HL-60 (cell line): ENCODE data around the gene MT2A.

Experiments
- DNase-seq, 2 experiments: peaks; one replicate each; pipeline ENCODE4 v3.0.0-alpha.2; 2010 to 2020; ENCODE audit warnings: low read depth in 1 of 2, low spot score in 1 of 2
- H3K27ac ChIP-seq: fragments of 250-450 bp; sonication (Bioruptor Pico); replicated peaks from 2 replicates; pipeline ENCODE4 v1.5.1; 2020; ENCODE audit warnings: mild to moderate bottlenecking, moderate library complexity
- H3K27me3 ChIP-seq: fragments of 250-450 bp; sonication (Bioruptor Pico); 2 replicates; pipeline ENCODE4 v1.5.1; 2021; ENCODE audit warnings: mild to moderate bottlenecking, moderate library complexity; ENCODE audit not compliant: insufficient read depth, poor library complexity, severe bottlenecking
- H3K4me3 ChIP-seq: replicated peaks from 2 replicates; pipeline ENCODE4 v1.5.1; 2011; ENCODE audit warnings: mild to moderate bottlenecking, control low read depth, low read length; ENCODE audit not compliant: insufficient read depth
- CTCF ChIP-seq: IDR thresholded peaks from one replicate; pipeline ENCODE4 v1.5.1; 2011; ENCODE audit warnings: low read length, control low read depth, inconsistent platforms; ENCODE audit not compliant: insufficient read depth
- GABPA ChIP-seq: IDR thresholded peaks from 2 replicates; pipeline ENCODE4 v1.6.1; 2012; ENCODE audit warnings: low read depth
- POLR2AphosphoS5 ChIP-seq: IDR thresholded peaks from 2 replicates; pipeline ENCODE4 v1.6.1; 2012; ENCODE audit warnings: low read depth
- REST ChIP-seq: IDR thresholded peaks from 2 replicates; pipeline ENCODE4 v1.6.1; 2012; ENCODE audit warnings: low read depth; ENCODE audit not compliant: insufficient replicate concordance
- SPI1 ChIP-seq: IDR thresholded peaks from 2 replicates; pipeline ENCODE4 v1.6.1; 2012; ENCODE audit warnings: low read depth, mild to moderate bottlenecking, borderline replicate concordance

Gene MT2A

GRCh38 chr16:56628486-56629350, 20.3 kb downstream of the MT2A start:
- no peak overlapping the region for H3K27ac ChIP-seq
- H3K4me3 ChIP-seq, result no peak overlapping the region
- TF ChIP-seq SPI1, result no peak
- TF ChIP-seq CTCF, result no peak
- no peak for TF ChIP-seq REST
- TF ChIP-seq POLR2AphosphoS5, result no peak
- no peak for TF ChIP-seq GABPA
- H3K27me3 ChIP-seq, result peaks cover 49% of the 10 kb centered on the region
- no peak for DNase-seq

- no peak overlapping the region for H3K4me3 ChIP-seq
- H3K27ac ChIP-seq, result no peak overlapping the region
- H3K27me3 ChIP-seq, result peaks cover 56% of the 10 kb centered on the region
- no peak for DNase-seq
- TF ChIP-seq POLR2AphosphoS5, result no peak
- no peak for TF ChIP-seq REST
- TF ChIP-seq GABPA, result no peak
- TF ChIP-seq CTCF, result no peak
- no peak for TF ChIP-seq SPI1
Observed at GRCh38 chr16:56629531-56629930, 21.1 kb downstream of the MT2A start.

GRCh38 chr16:56630134-56630533, 21.8 kb downstream of the MT2A start:
- H3K27ac ChIP-seq, result no peak overlapping the region
- peaks cover 57% of the 10 kb centered on the region for H3K27me3 ChIP-seq
- no peak for TF ChIP-seq POLR2AphosphoS5
- TF ChIP-seq SPI1, result no peak
- no peak for TF ChIP-seq CTCF
- TF ChIP-seq GABPA, result no peak
- no peak for TF ChIP-seq REST
- no peak overlapping the region for H3K4me3 ChIP-seq
- no peak for DNase-seq
